SK-N-DZ (cell line): ENCODE results near the gene DEFB131B.
A peak's percentile ranks its signal among the peaks of the same experiment; 100 is the strongest.
"Not testable (repeated sequence)": the region's sequence is repeated elsewhere in the genome, so short reads cannot be mapped to it uniquely, and the experiment has no call there.

Experiments
- DNase-seq: peaks from one replicate; pipeline ENCODE4 v3.0.0-alpha.2; 2015; ENCODE audit warnings: low spot score
- small RNA-seq, 2 experiments: library from RNA; depleted of rRNA; stranded (forward); fragments of <200 nt; gene quantifications; one replicate each; pipeline ENCODE3, GENCODE V24; 2014

DEFB131B gene

DNA sequence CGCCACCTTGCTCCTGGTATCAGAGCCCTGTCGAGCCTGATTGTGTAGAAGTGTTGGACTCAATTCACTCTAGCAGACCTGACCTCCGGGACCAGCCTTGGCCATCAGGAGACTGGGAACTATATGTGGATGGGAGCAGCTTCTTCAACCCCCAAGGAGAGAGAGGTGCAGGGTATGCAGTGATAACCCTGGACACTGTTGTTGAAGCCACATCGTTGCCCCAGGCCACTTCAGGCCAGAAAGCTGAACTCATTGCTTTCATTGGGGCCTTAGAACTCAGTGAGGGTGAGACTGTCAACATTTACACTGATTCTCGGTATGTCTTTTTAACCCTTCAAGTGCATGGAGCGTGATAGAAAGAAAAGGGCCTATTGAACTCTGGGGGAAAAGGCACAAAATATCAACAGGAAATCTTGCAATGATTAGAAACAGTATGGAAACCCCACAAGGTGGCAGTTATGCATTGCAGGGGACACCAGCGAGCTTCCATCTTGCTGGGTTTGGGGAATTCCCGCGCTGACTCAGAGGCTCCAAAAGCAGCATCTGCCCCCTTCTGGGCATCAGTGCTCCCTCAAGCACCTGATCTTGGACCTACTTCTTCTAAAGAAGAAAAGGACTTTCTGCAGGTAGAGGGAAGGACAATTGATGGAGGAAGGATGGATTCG is 33.2 kb downstream of the DEFB131B start:
- DNase-seq, result not testable (repeated sequence)

DNA sequence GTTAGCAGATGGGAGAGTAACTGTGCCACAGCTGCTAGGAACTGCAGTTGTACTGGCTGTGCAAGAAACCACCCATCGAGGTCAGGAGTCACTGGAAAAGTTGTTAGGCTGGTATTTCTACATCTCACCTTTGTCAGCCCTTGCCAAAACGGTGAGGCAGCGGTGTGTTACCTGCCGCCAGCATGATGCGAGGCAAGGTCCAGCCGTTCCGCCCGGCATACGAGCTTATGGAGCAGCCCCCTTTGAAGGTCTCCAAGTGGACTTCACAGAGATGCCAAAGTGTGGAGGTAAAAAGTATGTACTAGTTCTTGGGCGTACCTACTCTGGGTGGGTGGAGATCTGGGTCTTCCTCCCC is 33.7 kb downstream of the DEFB131B start:
- not testable (repeated sequence) for DNase-seq

DNA sequence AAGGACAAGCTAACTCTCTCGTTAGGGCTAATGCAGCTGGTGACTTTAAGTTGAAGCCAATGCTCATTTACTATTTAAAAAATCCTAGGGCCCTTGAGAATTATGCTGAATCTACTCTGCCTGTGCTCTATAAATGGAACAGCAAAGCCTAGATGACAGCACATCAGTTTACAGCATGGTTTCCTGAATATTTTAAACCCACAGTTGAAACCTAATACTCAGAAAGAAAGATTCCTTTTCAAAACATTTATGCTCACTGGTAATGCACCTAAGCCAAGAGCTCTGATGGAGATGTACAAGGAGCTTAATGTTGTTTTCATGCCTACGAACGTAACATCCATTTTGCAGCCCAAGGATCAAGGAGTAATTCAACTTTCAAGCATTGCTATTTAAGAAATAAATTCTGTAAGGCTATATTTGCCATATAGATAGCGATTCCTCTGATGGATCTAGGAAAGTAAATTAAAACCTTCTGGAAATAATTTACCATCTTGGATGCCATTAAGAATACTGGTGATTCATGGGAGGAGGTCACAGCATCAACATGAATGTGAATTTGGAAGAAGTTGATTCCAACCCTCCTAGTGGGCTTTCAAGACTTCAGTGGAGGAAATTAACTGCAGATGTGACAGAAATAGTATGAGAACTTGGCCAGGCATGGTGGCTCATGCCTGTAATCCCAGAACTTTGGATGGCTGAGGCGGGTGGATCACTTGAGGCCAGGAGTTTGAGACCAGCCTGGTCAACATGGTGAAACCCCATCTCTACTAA is 35.7 kb downstream of the DEFB131B start:
- no peak for DNase-seq

DNA sequence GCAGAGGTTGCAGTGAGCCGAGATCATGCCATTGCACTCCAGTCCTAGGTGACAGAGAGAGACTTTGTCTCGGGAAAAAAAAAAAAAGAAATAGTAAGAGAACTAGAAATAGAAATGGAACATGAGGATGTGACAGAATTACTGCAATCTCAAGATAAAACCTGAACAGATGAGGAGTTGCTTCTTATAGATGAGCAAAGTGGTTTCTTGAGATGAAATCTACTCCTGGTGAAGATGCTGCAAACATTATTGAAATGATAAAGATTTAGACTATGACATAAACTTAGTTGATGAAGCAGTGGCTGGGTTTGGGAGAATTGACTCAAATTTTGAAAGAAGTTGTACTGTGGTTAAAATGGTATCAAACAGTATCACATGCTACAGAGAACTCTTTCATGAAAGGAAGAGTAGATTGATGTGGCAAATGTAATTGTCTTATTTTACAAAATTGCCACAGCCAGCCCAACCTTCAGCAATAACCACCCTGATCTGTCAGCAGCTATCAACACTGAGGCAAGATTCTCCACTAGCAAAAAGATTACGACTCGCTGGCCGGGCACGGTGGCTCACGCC is 36.5 kb downstream of the DEFB131B start:
- no peak for DNase-seq

DNA sequence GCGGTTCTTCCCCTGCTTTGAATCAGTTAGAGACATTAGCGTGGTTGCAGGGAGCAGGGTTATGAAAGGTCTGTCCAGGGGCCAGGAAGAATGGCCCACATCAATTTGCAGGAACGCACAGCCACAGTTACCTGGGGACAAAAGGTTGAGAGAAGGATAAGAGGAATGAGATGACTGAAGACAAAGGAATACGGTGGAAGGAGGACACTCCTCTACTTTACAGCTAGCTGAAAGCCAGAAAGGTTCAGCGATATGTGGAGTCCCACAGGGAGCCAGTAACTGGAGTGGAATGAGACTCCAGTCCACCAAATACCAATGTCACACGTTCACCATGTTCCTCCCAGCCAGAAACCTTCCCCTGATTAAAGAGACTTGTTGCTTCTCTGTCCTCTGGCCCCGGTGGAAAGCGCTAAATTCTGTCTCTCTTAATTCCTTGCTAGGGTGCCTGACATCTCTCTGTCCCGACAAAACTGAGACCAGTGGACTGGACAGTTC is 39.4 kb downstream of the DEFB131B start:
- DNase-seq, result no peak

DNA sequence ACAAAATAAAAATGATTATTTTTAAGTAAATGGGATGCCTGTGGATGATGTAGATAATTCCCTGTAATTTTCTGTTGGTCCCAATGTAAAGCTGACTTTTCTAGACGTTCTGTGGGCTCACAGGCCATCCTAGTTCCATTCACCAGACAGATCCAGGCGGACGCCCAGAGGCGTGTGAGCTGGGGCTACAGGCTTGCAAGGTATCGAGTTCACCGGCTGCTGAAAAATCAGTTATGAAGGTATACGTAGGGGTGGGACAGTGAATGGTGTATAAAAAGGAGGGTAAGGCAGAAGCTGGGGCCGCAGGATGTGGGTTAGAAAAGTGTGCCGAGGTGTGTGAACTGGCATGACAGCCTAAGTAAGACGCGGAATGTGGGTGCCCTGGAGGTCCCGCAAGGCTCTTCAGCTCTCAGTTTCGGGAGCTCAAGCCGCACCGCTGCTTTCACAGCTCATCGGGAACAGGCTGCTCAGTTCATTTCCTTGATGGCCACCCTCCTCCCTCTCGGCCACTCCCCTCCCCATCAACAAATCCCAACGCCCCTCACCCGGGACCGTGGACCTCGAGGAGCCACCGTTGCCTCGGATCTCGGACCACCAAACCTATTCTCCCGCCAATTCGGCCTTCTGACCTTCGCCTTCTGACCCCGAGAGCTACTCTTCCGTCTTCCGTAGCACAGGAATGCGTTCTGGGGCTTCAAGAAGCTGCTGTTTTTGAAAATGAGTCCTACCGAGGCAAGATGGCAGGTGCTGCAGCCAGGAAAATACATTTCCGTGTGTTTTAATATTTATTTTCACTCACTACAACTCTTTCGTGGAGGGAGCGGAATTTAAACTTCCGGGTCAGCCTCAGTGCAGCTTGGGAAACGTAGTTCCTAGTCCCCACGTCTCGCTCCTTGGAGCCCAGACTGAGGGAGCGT is 49.8 kb downstream of the DEFB131B start, which contains the start of gene XNDC1N:
XNDC1N (minus strand) TSS at position 775 of the 917 bp plus-strand sequence. CDS start 5,241 bp downstream, outside the sequence.
- DNase-seq, result peak; percentile 96

DNA sequence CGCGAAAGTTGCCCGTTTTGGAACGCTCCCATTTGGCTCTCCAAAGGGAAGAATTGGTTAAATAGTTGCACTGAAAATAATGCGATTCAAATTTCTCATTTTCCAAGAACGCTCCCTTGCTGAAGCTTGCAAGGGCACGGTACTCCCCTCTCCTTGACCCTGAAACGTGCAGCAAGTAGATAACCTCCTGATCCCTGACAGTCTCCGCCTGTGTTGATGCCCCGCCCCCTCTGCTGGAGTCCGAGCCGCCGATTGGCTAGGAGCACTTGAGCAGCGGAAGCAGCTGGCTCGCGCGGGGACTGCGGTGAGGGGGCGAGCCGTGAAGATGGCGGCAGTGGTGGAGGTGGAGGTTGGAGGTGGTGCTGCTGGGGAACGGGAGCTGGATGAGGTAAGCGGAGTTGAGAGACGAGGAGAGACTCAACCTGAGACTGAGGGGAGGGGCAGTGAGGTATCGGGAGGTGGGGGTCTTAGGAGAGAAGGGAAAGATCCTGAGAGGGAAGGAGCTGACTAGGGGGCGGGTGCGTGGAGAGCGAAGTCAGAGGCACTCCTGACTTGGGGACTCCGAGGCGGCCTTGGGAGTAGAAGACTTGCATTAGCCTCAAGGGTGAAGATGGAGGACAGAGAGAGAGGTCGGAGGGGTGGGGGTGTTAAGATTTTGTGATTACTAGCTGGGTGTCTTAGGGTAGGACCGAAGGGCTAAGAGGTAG is 50.6 kb downstream of the DEFB131B start, which contains the start of gene RNF121:
RNF121 (plus strand) TSS at position 310 of the 707 bp plus-strand sequence; CDS start at position 326, 16 bp downstream.
- peak; percentile 98 for DNase-seq

DNA sequence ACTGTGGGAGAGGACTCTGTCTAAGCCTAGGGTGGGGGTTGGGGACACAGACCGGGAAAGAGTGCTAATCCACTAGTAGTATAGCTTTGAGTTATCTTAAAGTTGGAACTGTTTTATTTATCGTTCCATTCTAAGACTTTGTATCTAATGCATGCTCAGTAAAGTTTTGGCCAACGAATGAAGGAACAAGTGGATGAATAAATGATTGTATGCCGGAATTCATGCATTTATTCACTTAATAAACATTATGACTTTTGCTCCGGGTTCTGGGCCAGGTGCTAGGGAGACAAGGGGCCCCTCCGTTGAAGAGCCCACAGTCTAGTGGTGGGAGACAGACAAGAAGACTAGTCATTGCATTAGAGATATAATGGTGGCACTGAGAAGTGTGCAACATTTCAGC is 51.2 kb downstream of the DEFB131B start:
- no peak for DNase-seq

DNA sequence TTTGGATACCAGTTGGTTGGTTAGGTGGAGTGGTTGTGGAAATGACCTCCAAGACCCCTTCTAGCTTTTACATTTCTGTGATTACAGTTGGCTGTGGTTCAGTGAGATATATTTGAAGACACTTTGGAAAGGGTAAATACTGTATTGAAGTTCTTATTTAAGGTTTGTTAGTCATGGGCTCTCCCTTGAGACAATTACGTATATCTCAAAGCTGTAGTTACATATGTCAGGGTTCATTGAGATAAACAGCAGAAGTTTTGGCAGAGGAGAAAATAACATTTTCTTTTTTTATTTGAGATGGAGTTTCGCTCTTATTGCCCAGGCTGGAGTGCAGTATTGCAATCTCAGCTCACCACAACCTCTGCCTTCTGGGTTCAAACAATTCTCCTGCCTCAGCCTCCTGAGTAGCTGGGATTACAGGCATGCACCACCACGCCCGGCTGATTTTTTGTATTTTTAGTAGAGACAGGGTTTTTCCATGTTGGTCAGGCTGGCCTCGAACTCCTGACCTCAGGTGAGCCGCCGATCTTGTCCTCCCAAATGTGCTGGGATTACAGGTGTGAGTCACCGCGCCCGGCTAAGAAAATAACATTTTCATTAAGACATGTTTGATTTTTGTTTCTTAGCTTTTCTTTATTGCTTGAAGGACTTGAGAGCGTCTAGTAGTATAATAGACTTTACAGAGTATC is 52.4 kb downstream of the DEFB131B start:
- no peak for DNase-seq

DNA sequence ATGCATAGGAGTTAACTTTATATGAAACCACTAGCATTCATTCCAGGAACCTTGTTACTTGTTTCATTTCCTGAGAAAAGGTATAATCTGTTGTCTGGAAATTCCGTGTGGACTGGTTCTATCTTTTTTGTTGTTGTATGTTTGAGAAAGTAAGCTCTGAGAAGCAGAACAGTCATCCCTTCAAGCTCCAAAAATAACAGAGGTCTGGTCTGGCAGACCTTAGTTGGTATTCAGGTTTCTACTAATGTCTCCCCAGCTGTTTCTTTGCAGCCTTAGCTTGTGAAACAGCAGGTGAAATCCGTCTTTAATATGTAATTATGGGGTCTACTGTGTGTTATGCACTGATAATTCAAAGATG is 53.0 kb downstream of the DEFB131B start:
- no peak for DNase-seq

DNA sequence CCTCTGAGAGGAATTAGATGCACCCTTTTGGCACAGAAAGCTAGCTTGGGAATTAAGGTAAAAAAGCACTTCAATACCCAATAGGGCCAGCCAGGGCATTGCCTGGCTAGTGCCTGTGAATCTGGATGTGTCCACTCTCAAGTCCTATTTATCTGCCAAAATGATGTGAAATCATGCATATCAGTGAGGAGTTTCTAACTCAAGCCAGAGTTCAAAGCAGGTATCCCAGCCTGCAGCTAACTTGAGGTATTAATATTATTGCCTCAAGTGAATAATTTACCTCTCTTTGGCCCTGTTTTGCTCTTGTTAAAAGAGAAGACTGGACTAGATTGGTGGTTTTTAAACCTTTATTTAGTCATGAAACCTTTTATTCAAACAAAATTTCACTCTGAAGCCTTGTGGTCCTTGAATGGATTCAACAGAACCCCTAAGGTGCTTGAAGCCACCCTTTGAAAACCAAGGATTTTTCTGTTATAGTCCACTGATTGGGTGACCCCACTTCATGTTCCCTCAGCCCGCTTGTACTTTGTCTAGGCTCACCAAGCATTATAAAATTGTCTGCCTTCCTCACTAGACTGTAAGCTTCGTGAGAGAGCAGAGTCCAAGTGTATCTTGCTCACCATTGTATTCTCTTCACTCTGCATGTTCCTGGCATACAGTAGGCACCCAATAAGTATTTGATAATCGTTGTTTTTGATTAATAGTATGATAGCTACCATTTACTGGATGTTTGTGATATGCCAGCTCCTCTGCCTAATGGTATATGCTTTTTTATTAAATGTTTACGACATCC is 55.1 kb downstream of the DEFB131B start:
- no peak for DNase-seq

Small RNAs within 50 kb of the gene (small RNA-seq; reads per million reads assigned to genes)
- 0 reads per million in 2 experiments for gene RNA5SP342
